Activated T-cell treated with anti-CD3 and anti-CD28 coated beads for 48 hours (primary cell): Measurements from ENCODE around the gene ASMTL.
"Not testable (repeated sequence)": the region's sequence is repeated elsewhere in the genome, so short reads cannot be mapped to it uniquely, and the experiment has no call there.

ENCODE experiments used
- DNase-seq: peaks from one replicate; pipeline ENCODE4 v3.0.0-alpha.2; 2020; ENCODE audit warnings: low read depth

Gene ASMTL

GRCh38 chrX:1453951-1454785 is 1.5 kb upstream of the ASMTL start:
- DNase-seq: peak; percentile 91

DNA sequence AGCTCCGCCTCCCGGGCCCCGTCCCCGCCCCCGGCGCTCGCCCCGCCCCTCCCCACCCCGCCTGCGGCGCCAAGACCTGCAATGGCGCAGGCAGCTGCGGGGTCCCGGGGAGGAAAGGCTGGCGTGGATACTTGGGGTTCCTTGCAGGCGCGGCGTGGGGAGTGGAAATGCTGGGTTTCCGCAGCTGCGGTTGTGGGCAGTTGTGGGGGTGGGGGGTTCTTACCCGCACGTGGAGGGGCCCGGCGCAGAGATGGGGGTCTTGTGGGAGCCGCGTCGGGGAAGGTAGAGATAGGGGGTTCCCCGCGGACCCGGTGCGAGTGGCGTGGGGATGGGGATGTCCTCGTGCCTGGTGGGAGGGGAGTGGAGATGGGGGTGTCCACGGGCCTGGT is 680 bp upstream of the ASMTL start:
- no peak for DNase-seq

- no peak for DNase-seq
Observed at GRCh38 chrX:1451661-1452515, 821 bp downstream of the ASMTL start.

- DNase-seq: no peak
Observed at GRCh38 chrX:1451251-1451660, 1.5 kb downstream of the ASMTL start.

- no peak for DNase-seq
Observed at GRCh38 chrX:1450361-1451161, 2.1 kb downstream of the ASMTL start.

DNA sequence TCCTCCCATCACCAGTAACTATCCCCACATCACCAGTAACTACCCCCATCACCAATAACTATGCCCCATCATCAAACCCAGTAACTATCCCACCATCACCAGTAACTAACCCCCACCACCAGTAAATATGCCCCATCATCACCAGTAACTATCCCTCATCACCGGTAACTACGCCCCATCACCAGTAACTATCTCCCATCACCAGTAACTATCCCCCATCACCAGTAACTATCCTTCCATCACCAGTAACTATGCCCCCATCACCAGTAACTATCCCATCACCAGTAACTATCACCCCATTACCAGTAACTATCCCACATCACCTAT is 2.9 kb downstream of the ASMTL start:
- no peak for DNase-seq

GRCh38 chrX:1449036-1449822 is 3.5 kb downstream of the ASMTL start:
- DNase-seq: no peak

DNA sequence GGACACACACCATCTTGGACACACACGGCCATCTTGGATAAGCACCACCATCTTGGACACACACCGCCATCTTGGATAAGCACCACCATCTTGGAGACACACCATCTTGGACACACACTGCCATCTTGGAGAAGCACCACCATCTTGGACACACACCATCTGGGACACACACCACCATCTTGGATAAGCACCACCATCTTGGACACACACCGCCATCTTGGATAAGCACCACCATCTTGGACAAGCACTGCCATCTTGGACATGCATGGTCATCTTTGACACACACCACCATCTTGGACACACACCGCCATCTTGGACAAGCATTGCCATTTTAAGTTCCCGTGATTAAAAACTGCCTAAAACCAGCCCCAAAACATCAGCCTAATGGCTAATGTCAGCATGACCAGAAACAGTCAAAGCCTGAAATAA is 4.1 kb downstream of the ASMTL start:
- not testable (repeated sequence) for DNase-seq

DNA sequence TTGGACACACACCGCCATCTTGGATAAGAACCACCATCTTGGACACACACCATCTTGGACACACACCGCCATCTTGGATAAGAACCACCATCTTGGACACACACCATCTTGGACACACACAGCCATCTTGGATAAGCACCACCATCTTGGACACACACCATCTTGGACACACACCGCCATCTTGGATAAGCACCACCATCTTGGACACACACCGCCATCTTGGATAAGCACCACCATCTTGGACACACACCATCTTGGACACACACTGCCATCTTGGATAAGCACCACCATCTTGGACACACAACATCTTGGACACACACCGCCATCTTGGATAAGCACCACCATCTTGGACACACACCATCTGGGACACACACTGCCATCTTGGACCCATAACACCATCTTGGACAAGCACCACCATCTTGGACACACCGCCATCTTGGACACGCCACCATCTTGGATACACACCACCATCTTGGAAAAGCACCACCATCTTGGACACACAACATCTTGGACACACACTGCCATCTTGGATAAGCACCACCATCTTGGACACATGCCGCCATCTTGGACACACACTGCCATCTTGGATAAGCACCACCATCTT is 4.6 kb downstream of the ASMTL start:
- DNase-seq: not testable (repeated sequence)

DNA sequence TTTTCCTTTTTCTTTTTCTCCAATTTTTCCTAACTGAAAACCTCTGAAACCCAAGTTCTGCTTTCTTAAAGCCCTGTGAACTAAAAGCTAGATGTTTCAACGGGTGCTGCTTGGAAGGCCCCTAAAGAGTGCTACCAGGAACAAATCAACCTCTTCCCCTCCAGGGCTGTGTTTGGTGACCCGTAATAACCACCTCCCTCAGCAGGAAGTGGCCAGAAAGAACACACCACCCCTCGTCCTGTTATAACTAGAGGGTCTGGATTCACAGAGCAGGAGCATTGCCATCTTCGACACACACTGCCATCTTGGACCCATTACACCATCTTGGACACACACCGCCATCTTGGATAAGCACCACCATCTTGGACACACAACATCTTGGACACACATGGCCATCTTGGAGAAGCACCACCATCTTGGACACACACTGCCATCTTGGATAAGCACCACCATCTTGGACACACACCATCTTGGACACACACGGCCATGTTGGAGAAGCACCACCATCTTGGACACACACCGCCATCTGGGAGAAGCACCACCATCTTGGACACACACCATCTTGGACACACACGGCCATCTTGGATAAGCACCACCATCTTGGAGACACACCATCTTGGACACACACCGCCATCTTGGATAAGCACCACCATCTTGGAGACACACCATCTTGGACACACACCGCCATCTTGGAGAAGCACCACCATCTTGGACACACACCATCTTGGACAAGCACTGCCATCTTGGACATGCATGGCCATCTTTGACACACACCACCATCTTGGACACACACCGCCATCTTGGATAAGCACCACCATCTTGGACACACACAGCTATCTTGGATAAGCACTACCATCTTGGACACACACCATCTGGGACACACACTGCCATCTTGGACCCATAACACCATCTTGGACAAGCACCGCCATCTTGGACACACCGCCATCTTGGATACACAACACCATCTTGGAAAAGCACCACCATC is 5.4 kb downstream of the ASMTL start:
- DNase-seq: not testable (repeated sequence)

GRCh38 chrX:1444561-1445500 is 7.9 kb downstream of the ASMTL start:
- no peak for DNase-seq

DNA sequence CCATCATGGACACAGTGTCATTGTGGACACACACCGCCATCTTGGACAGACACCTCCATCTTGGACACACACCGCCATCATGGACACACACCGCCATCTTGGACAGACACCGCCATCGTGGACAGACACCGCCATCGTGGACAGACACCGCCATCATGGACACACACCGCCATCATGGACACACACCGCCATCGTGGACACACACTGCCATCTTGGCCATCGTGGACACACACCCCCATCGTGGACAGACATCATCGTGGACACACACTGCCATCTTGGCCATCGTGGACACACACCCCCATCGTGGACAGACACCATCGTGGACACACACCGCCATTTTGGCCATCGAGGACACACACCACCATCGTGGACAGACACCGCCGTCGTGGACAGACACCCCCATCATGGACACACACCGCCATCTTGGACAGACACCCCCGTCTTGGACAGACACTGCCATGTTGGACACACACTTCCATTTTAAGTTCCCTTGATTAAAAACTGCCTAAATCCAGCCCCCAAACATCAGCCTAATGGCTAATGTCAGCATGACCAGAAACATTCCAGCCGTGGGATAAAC is 9.1 kb downstream of the ASMTL start:
- no peak for DNase-seq

GRCh38 chrX:1442724-1443367 is 9.9 kb downstream of the ASMTL start:
- DNase-seq: no peak

DNA sequence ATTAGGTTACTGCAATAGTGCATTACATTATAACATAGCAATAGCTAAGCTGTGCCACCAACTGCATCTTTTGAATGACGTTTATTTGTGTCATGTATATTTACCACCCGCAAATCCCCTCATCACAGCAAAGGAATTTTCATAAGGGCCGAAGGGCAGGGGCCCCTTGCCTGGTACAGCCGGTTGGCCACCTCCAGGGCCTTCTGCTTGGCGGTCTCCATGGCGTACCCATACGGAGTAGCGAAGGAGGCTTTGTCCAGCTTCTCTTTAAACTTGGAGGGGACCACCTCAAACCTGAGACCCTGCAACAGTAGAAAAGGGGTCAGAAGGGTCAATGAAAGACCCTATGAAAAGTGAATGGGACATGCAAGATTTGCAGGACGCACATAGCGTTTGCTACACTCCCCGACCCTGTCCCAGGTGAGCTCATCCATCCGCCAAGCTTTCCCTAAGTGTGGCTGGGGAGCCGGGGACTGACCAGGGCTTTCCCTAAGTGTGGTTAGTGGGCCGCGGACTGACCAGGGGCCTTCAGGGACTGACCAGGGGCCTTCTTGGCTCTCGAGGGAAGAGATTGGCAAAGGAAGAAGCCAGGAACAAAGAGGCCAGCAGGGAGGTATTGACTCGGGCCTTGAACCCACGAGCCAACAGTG is 10.6 kb downstream of the ASMTL start:
- no peak for DNase-seq

DNA sequence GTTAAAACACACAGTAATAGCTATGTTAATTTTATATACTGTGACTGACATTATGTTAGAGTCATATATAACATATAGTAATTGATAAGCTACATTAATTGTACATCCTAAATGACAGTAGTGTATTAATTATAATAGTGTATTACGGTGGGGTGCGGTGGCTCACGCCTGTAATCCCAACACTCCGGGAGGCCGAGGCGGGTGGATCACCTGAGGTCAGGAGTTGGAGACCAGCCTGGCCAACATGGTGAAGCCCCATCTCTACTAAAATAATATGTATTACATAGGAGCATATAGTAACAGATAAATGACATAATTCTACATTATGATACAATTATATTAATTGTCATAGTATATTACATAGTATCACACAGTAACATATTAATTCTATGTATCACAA is 12.2 kb downstream of the ASMTL start:
- no peak for DNase-seq

DNA sequence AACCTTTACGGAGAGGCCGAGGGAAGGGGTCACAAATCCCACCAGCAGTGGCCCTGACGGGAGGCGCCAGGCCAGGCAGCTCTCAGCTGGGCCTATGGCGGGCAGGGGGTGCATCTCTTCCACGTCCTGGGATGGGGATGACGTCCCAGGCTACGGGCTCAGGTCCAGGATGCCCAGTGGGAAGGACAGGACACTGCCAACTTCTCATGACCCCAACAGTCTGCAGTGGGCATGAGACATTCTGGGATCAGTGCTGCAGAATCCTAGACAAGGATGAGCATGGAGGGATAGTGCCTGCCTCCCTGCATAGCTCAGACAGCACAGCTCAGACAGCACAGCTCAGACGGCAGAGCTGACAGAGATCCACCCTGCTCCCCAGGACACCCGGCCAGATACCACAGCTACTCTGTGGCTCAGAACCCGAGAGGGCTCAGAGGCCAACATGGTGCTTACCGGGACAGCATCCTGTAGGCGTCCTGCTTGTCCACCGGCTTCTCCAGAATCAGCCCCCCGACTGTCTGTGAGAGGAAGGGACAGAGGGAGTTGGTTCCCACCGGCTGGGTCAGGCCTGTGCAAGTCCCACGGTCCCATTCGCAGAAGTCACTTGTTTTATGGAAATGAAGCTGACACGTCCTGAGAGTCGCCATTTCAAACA is 17.3 kb downstream of the ASMTL start:
- DNase-seq: no peak

- DNase-seq: no peak
Observed at GRCh38 chrX:1434871-1435240, 17.9 kb downstream of the ASMTL start.
